B cell (primary cell): ENCODE data around the gene HOXD9.

Source experiments
- EZH2 ChIP-seq: IDR thresholded peaks from 2 replicates; pipeline ENCODE4 v1.6.1; 2012; ENCODE audit warnings: borderline replicate concordance, low read depth, mild to moderate bottlenecking, moderate library complexity, low read length; ENCODE audit not compliant: insufficient read depth, poor library complexity, severe bottlenecking
- TF ChIP-seq, protein P1 (sequence below): fragments of 200-600 bp; IDR thresholded peaks from one replicate; pipeline ENCODE4 v1.8.0; 2022; ENCODE audit warnings: antibody characterized with exemption, mild to moderate bottlenecking

DNA sequence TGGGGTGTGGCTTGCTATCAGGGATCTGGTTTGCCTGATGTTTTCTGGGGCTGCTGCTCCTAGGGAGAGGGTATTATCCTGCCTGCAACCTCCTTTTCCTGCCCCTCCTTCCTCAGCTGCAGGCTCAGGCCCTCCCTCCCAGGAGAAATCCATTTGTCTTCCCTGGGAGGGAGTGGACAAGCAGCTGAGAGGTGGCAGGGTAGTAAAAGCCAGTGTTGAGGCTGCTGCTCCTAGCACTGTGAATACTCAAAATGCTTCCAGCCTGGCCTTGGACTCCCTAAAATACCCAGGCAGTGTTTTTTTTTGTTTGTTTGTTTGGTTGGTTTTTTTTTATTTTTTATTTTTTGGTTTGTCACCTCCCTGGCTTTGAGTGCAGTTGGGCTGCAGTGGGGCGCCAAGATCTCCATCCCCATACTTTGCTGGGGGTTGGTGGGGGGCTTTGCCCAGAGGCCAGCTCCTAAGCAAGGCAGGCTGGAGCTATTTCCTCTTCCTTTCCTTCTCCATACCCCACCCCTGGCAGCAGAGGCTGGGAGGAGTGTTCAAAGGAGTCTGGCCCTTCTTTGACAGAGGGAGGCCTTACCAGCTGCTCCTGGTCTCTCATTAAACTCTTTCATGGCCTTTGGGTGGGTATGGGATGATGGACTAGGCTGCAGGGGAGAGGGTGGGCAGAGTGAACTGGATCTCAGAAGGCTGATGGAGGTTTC, 48.2 kb downstream of the HOXD9 start:
- TF ChIP-seq, protein P1, sequence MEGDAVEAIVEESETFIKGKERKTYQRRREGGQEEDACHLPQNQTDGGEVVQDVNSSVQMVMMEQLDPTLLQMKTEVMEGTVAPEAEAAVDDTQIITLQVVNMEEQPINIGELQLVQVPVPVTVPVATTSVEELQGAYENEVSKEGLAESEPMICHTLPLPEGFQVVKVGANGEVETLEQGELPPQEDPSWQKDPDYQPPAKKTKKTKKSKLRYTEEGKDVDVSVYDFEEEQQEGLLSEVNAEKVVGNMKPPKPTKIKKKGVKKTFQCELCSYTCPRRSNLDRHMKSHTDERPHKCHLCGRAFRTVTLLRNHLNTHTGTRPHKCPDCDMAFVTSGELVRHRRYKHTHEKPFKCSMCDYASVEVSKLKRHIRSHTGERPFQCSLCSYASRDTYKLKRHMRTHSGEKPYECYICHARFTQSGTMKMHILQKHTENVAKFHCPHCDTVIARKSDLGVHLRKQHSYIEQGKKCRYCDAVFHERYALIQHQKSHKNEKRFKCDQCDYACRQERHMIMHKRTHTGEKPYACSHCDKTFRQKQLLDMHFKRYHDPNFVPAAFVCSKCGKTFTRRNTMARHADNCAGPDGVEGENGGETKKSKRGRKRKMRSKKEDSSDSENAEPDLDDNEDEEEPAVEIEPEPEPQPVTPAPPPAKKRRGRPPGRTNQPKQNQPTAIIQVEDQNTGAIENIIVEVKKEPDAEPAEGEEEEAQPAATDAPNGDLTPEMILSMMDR, result no peak
- no peak for TF ChIP-seq EZH2
